Measurements from ENCODE around the gene LRMDA.

Gene LRMDA

DNA sequence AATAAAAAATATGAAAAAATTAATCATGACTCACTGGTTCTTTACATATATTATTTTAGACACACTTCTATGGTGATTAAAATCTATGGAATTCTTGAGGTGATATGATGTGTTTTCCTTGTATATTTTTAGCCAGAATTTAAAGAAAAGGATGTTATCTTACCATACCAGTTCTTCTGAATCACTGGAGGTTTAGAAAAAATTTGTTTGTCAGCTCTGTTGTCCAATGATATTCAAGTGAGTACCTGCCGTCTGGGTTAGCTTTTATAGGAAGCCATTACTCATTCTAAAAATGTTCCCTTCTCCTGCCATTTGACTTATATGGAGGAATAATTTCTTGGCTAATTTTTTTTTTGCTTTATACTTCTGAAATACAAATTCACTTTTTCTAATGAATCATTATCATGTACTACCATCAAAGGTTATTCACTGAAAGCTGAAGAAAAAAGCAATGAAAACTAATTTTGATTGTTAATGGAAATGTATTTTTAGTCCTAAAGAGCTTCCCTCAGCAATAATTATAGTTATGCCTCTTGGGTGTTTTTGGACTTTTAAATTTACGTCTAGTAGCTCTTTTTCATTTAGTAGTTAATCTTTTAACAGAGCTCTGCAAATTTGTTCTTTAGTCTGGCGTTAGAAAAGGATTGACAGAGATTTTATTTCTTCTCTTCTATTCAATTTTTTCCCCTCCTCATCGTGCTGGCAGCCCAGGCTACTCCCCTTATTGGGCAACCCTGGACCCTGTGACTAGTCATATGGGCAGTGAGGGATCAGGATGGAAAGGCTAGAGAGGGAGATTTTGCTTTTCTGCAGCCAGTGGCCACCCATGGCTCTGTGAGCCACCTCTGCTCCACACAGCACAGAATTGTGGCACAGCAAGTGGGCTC, 434.2 kb downstream of the LRMDA start:
- TF ChIP-seq, protein P1, sequence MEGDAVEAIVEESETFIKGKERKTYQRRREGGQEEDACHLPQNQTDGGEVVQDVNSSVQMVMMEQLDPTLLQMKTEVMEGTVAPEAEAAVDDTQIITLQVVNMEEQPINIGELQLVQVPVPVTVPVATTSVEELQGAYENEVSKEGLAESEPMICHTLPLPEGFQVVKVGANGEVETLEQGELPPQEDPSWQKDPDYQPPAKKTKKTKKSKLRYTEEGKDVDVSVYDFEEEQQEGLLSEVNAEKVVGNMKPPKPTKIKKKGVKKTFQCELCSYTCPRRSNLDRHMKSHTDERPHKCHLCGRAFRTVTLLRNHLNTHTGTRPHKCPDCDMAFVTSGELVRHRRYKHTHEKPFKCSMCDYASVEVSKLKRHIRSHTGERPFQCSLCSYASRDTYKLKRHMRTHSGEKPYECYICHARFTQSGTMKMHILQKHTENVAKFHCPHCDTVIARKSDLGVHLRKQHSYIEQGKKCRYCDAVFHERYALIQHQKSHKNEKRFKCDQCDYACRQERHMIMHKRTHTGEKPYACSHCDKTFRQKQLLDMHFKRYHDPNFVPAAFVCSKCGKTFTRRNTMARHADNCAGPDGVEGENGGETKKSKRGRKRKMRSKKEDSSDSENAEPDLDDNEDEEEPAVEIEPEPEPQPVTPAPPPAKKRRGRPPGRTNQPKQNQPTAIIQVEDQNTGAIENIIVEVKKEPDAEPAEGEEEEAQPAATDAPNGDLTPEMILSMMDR (IDR thresholded peaks at IDR 0.05) = no peak

- TF ChIP-seq, protein P1 (IDR thresholded peaks at IDR 0.05) = no peak
Measured at GRCh38 chr10:75866300-75866625, 434.8 kb downstream of the LRMDA start.

- TF ChIP-seq, protein P1 (IDR thresholded peaks at IDR 0.05) = no peak
Measured at GRCh38 chr10:75866731-75867130, 435.3 kb downstream of the LRMDA start.

DNA sequence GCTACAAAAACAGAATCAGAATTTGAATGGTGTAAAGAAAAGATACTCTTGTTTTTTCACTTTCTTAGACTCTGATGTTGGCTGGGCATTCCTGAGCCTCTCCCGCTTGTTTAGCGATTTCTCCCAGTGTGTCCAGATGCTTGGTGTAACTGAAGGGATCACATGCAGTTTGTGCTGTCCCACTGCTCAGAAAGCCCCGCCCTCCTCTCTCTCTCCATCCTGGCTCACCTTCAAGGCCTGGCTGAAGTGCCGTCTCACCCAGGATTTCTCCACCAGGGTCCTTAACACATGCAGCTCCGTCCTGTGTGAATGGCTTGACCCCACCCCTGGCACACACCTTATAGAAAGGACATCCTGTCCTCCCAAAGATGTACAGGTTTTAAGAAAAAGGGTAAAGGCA, 437.1 kb downstream of the LRMDA start:
- TF ChIP-seq, protein P1 (IDR thresholded peaks at IDR 0.05) = no peak

- TF ChIP-seq, protein P1 (IDR thresholded peaks at IDR 0.05) = no peak
Measured at GRCh38 chr10:75870039-75870645, 438.7 kb downstream of the LRMDA start.

- TF ChIP-seq, protein P1 (IDR thresholded peaks at IDR 0.05) = no peak
Measured at GRCh38 chr10:75875740-75876139, 444.3 kb downstream of the LRMDA start.

- TF ChIP-seq, protein P1 (IDR thresholded peaks at IDR 0.05) = no peak
Measured at GRCh38 chr10:75876710-75877109, 445.3 kb downstream of the LRMDA start.
